Lung microvascular endothelial cell (primary cell): ENCODE results near the gene ACP2. TPM values are rescaled to one million over a fixed set of nuclear protein-coding genes. Genes with fewer than 3 reads are reported as not detected.
"Not testable (repeated sequence)": the region's sequence is repeated elsewhere in the genome, so short reads cannot be mapped to it uniquely, and the experiment has no call there.

Experiments
- DNase-seq, 2 donors: peaks; one replicate each; pipeline versions ENCODE4 v3.0.0 to v3.0.0-alpha.2; 2010; ENCODE audit warnings: low read depth in 2 of 2
- total RNA-seq: library from RNA; depleted of rRNA; stranded (reverse); fragments of >200 nt; gene quantifications from 2 replicates; pipeline ENCODE4 v1.2.1, GENCODE V29; 2014

The ACP2 gene
- total RNA-seq, 1 donor from 2014 or later: 35.7 TPM

DNA sequence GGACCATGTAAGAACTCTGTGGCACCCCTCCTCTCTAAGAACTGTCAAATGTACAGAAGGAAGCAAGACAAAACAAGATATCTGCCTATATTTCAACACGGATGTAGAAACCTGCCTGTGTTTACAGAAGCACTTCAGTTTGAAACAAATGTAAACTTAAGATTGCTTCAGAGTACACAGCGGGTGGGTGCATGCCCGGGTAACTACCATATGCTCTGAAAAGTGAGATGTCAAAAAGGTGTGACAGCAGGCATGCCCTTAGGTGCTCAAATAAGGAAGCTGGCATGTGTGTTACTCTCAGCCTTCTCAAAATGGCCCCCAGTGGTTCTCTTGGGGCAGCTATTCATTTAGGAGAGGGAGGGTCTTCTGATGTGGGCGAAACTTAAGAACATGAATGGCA lies 5.2 kb downstream of the ACP2 start:
- no peak for DNase-seq

DNA sequence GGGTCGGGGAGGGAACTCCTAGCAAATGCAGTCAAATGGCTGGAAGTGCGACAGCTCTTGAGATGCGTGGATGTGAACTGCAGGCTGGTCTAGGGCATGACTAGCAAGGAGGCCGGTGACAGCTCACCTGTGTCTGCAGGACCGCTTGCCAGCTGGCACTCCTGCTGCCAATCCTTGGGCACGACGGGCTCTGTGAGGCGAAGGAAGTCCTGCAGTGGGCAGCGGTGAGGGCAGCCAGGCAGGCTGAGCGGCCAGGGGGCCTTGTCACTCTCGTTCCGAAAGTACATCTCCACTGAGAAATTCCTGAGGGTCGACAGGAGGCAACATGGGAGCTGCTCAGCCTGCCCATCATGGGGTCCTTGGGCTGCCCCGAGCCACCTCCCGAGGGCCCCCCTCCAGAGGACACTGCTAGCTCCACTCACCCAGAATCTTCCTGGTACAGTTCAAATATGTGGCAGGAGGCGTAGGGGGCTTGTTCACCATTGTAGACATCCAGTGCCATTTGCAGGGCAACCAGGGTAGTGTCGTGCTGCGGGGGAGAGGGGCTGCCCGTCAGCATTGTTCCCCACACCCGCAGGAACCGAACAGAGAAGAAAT lies 5.9 kb downstream of the ACP2 start:
- no peak for DNase-seq

DNA sequence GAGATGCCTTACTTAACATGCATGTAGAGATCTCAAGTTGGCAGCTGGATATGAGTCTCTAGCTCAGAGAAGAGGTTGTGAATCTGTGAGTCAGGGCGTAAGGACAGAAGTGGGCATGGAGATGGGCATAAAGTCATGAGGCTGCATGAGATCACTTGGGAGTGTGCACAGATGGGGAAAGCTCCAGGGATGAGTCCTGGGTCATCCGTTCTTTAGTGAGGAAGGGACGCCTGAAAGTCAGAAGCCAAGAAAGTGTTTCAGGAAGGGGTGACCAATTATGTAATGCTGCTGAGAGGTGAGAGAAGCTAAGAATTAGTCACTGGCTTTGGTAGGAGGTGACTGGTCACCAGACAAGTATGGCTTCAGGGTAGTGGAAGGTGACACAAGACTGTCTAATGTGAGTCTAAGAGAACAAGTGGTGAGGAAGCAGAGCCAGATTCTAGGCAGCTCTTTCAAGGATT lies 6.7 kb downstream of the ACP2 start:
- peak in 1 of 2 donors; percentile 33 for DNase-seq

DNA sequence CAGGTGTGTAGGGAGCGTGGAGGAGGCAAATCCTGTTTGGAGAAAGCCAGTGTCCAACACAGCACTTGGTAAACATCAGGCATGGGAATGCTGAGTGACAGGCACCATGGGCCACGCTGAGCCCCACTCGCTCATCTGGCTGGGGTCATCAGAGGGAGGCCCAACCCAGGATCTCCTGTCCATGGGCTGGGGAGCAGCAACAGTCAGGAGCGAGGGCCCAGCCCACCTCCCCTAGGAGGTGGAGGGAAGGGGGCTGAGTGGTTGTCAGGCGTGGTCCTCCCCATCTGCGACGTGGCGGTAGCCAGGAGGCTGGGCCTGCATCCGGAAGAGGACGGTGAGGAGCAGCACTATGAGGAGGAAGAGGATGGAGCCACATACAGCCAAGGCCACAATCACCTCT lies 8.8 kb downstream of the ACP2 start:
- DNase-seq: no peak

DNA sequence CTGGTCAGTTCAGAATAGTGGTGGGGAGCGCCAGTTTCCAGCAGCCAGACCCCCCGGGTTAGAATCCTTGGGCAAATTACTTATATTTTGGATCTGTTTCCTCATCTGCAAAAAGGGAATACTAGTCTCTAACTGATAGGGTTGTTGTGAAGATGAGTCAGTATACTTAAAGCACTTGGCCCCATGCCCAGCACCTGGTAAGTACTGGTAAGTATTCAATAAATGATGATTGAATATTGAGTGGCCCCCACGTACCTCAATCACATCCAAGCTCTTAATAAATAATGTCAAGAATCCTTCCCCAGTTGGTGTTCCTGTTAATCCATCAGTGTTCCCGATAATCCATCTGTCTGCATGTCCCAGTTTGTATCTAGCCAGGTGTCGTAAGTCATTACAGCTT lies 12.1 kb downstream of the ACP2 start:
- peak in 1 of 2 donors; percentile 65 for DNase-seq

DNA sequence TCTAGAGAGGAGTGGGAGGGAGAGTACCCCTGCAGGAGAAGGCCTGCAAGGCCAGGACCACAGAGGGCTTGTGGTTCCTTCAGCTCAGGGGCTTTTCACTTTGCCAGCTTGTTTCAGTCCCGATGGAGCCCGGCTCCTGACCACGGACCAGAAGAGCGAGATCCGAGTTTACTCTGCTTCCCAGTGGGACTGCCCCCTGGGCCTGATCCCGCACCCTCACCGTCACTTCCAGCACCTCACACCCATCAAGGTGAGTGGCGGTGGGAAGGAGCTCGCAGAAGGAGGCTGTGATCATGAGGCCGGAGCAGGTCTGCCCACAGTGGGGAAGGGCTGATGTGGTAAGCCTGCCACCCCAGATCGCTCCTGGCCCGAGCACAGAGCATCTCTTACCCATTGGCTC lies 13.5 kb downstream of the ACP2 start:
- no peak for DNase-seq

DNA sequence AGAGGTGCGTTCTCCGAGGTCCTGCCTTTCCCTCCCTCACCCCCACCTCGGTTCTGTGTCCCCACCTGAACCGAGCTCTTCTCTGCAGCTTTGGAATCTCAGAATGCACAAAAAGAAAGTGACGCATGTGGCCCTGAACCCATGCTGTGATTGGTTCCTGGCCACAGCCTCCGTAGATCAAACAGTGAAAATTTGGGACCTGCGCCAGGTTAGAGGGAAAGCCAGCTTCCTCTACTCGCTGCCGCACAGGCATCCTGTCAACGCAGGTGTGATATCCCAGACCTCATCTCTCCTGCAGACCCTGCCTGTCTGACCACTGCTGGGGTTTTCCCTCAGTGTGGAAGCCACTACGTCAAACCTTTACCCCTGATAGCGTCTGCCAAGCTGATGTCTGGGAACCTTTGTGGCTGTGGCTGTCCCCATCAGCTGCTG lies 13.9 kb downstream of the ACP2 start:
- peak; percentile 25 to 88 for DNase-seq

DNA sequence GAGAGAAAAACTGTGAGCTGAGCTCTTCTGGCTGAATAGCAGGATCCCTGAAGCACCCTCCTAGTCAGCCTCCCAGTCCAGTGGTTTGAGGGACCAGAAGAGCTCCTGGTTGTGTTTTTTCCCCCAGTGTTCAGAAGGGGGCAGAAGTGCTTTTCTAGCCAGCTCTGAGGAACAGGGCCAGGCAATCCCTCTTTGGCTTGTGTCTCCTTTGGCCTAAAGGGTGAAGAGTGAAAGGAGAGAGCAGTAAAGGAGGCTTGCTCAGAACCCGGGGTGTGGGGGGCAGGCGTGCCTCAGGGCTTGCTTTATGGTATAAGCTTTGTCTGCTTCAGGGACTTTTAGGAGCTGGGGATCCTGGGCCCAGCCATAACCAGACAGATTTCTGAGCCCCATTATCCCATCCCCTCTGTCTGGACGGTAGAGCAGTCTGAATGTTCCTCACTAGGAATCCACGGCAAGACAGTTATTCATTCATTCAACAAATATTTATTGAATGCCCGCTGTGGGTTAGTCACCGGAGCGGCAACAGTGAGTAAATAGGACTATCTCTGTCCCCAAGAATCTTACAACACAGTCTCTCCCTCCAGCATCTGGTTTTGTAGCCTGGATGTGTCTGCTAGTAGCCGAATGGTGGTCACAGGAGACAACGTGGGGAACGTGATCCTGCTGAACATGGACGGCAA lies 14.5 kb downstream of the ACP2 start:
- peak; percentile 50 to 70 for DNase-seq

DNA sequence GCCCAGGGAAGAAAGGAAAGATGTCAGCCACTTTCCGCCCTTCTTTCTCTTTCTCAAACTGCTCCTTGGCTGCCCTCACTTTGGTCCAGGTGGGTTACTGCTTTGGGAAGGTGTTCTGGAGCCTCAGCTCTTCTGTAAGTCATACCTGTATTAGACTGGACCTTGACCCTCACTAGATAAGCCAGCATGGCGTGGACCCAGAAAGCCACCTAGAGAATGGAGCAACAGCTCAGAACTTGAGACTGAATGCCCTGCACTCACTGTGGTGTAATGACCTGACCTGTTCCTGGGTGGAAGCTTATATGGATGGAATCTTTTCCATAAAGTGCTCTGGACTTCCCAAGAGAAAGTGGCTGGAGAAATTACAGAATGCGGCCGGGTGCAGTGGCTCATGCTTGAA lies 15.6 kb downstream of the ACP2 start:
- no peak for DNase-seq

DNA sequence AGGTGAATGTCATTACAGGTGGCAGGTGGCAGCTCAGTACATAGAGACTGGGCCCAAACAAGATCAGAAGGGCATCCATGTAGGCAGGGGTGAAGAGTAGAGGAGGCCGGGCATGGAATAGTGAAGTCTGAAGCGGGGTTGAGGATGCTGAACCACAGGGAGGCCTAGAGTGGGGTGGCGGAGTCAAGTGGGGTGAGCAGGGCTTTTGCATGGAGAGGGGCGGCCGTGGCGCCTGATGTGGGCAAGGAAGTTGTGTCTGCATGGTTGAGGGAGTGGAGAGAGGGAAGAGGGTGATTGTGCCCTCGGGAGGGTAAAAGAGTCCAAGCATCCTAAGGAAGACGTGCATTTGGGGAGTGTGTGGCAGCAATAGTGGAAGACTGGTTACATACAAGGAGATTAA lies 19.5 kb downstream of the ACP2 start:
- no peak for DNase-seq

DNA sequence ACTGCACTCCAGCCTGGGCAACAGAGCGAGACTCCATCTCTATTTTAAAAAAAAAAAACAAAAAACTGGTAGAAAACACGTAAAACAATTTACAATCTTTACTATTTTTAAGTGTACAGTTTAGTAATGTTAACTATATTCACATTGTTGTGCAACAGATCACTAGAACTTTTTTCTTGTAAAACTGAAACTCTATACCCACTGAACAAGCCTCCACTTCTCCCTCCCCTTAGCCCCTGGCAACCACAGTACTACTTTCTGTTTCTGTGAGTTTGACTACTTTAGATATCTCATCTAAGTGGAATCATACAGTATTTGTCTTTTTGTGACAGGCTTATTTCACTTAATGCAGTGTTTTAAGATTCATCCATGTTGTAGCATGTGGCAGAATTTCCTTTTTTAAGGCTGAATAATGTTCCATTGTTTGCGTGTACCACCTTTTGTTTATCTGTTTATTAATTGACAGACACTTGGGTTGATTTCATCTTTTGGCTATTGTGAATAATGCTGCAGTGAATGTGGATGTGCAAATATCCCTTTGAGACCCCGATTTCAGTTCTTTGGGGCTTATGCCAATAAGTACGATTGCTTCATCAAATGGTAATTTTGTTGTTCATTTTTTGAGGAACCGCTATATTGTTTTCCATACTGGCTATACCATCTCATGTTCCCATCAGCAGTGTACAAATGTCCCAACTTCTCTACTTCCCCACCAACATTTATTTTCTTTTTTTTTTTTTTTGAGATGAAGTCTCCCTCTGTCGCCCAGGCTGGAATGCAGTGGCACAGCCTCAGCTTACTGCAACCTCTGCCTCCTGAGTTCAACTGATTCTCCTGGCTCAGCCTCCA lies 22.8 kb downstream of the ACP2 start:
- DNase-seq: no peak

DNA sequence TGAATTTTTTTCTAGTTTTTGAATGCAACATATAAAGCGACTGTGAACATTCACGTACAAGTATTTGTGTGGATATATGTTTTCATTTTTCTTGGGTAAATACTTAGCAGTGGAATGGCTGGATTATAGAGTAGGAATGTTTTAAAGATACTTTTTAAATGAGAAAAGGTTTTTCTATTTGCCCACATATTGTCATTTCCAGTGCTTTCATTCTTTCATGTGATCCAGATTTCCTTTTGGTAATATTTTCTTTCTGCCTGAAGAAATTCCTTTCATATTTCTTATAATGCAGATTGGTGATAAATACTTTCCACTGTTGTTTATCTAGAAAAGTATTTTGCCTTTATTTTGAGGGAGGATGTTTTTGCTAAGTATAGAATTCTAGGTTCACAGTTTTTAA lies 25.9 kb downstream of the ACP2 start:
- DNase-seq: no peak

DNA sequence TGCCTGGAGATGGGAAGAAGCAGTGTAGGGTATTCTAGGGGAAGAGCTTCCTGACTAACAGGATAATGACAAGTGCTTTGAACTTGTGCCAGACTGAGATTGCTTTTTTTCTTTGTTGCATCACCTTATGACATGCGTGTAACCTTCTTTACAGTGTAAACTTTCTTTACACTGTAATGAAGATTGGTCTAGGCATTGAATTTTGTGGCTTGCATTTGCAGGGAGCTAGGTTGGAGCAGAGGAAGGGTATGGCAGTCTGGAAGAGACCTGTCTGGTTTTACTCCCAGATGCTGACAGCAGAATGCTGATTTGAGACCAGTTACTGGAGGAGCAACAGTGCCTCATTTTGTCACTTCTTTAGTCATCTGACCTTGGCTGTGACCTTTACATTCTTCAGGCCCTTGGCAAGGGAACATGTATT lies 28.2 kb downstream of the ACP2 start:
- DNase-seq: peak; percentile 74 to 90

DNA sequence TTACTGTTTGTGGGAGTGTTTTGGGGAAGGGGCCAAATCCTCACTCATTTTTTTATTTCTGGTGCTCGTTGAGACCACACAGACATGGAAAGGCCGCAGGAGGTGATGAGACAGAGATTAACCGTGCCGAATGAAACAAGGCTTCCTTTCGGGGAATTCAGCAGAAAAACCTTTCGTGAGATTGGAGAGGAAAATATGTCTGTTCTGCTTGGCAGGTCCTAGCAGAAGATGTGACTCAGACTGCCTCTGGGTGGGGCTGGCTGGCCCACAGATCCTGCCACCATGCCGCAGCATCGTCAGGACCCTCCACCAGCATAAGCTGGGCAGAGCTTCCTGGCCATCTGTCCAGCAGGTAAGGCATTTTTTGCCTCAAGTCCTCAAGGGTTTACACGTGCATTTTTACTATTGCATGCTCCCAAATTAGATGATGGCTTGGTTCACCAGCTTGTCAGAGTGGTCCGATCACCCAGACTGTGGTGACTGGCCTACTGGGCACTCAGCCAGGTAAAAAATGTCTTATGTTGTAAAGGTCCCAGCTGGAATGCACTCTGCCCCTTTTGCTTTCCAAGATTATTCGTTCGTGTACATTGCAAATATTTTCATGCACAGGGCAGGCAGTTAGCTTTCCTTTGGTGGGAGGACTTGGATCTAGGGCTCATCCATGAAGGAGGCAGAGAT lies 32.4 kb downstream of the ACP2 start:
- peak; percentile 80 to 87 for DNase-seq

DNA sequence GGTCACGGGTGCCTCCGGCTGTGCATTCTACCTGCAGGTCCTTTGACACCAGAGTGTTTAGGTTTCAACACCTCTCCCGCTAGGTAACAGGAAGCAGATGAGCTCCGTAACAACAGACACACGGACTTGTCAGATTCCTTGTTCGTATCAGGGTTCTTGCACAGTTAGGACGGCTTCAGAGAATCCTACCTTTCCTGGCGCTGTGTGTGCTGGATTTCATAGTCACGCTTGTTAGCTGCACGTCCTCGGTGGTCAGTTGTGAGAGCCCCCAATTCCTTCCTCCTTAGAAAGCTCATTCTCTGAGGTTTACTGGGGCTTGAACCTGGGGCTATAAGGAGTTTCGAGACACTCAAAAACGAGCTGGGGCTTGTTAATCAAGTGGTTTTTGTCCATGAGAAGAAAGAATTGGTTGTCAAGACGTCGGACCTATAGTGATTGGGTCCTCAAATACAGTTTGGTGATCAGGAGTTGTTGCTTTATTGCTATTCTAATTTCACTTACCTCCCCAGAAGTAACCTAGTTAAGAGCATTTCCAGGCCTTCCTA lies 33.2 kb downstream of the ACP2 start:
- peak; percentile 29 to 38 for DNase-seq

DNA sequence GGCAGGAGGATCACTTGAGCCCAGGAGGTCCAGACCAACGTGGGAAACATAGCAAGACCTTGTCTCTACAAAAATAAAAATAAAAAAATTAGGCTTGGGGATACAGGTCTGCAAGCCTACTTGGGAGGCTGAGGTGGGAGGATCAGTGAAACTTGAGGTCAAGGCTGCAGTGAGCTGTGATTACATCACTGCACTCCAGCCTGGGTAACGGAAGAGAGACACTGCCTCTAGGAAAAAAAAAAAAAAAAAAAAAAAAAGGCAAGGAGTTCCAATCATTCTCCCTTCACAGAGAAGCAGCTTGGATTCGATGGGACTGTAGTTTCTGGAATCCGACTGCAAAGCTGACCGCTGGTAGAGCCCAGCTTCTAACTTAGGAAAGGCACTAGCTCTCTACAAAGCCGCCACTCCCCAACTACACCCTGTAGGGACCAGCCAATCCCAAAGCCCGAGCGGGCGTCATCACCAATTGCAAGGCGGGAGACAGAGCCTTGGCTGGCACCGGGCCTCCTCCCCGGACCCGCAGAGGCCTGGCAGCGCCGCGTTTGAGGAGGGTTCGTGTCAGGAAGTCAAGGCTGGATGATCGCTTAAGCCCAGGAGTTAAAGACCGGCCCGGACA lies 34.6 kb downstream of the ACP2 start:
- peak; percentile 76 to 77 for DNase-seq

DNA sequence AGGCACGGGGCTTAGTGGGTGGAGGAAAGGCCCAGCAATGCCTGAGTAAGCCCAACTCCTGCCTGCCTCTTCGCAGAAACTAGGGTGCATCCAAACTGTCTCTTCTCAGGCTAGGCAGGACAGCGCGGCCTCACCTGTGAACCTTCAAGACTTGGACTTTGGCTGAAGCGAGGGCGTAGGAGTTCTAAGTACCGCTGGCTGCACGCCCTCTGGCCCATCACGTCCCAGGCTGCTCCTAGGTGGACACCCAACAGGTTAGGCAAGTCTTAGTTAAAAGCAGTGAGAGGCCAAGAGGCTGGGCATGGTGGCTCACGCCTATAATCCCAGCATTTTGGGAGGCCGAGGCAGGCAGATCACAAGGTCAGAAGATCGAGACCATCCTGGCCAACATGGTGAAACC lies 35.7 kb downstream of the ACP2 start:
- DNase-seq: no peak

DNA sequence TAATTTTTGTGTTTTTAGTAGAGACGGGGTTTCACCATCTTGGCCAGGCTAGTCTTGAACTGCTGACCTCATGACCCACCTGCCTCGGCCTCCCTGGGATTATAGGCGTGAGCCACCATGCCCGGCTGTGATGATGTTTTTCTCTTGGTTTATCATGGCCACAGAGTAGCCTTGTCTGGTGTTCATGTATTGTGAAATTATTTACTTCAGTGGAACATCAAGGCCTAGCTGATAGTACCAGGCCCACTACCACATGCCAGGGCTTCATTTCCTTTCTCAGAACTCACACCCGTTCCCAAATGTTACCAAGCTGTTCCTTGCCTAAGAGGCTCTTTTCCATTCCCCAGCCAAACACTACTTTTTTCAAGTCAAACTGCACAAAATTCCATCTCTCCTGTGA lies 40.0 kb downstream of the ACP2 start:
- DNase-seq: no peak

DNA sequence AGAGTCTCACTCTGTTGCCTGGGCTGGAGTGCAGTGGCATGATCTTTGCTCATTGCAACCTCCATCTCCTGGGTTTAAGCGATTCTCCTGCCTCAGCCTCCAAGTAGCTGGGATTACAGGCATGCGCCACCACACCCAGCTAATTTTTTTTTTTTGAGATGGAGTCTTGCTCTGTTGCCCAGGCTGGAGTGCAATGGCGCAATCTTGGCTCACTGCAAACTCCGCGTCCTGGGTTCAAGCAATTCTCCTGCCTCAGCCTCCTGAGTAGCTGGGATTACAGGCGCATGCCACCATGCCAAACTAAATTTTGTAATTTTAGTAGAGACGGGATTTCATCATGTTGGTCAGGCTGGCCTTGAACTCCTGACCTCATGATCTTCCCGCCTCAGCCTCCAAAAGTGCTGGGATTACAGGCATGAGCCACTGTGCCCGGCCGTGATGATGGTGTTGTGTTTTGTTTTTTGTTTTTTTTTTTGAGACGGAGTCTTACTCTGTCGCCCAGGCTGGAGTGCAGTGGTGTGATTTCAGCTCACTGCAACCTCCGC lies 40.5 kb downstream of the ACP2 start:
- not testable (repeated sequence) for DNase-seq

DNA sequence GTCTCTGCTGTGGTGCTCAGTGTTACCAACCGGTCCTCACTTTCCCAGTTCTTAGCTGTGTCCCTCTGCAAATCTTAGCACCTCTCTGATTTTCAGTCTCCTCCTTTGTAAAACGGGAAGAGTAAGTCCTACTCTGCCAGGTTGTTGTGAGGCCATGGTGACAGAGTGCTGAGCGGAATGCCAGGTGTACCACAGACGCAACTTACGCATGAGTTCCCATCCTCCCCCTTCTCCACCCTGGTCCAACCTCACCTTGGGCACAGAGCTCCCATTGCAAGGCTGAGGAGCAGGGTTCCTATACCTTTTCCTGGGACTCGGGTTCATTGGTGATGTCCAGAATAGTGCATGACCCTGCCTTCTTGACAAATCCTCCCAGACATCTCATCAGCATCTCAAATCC lies 41.2 kb downstream of the ACP2 start:
- DNase-seq: no peak

DNA sequence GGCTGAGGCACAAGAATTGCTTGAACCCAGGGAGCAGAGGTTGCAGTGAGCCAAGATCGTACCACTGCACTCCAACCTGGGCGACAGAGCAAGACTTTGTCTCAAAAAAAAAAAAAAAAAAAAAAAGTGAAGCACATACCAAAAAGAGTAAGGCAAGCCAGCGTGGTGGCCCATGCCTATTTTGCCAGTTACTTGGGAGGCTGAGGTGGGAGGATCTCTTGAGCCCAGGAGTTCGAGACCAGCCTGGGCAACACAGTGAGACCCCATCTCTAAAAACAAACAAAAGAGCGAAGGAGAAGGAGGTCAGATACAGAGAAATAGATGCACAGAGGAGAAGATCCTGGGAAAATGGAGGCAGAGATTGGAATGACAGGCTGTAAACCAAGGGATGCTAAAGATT lies 42.0 kb downstream of the ACP2 start:
- not testable (repeated sequence) for DNase-seq
